ENCODE data around the gene PFKFB1. TPM values are rescaled to one million over a fixed set of nuclear protein-coding genes. Genes with fewer than 3 reads are reported as not detected.

Gene PFKFB1
- total RNA-seq, 2 donors from 2014 or later: 0.55 to 1.1 TPM

DNA sequence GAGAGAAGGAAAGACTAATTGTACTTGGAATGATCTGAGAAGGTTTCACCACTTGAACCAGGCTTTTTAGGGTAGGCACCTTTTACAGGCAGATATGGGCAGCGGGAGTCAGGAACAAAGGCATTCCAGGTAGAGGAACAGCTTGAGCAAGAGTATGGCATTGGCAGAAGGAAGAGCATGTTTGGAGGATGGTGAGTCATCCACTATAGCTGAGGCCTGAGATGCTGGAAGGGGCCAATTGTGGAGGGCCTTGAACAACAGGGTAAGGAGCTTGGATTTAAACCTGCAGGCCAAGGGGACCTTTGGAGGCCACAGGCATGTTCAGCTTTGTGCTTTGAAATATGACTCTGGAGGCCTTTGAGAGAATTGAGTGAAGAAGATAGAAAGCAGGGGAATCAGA, 32.2 kb downstream of the PFKFB1 start:
- no peak overlapping the region for H3K27ac Mint-ChIP-seq
- no peaks in the 10 kb centered on the region for H3K4me1 Mint-ChIP-seq
- 86% methylated on average over 1 of the region's 1 CpG; no CpG with 5 or more reads in 1 of the 2 experiments for WGBS, 2 experiments (ENCODE audit: insufficient coverage in 1 of 2, insufficient read length in 1 of 2)

DNA sequence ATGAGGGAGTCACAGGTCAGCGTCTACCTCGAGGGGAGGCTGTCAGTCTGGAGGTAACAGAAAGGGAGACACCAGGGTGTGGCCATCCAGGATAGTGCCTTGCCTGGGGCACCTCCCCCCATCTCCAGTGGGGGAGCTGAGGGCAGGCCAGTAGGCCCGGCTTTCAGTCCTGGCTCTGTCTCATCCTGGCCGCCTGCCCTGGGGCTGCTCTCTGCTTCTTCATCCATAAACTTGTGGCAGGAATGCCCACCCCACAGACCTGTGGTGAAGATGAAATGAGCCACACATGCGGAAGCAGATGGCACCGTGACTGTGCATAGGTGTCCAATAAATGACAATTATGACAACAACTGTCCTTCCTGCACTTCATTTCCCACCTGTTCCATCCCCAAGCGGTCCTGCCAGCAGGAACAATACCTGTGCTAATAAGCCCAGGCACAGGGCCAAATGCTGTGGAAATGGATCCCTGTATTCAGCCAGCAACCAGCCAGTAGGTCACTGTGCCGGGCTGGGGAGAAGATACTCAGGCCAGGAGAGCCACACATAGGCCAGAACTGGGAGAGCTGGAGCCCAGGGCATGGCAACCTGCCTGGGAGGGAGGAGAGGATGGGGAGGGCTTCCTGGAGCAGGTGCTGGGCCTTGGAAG, 43.1 kb downstream of the PFKFB1 start:
- Histone ChIP-seq H3K27ac (ENCODE audit: low read depth, low read length) (no peak overlapping the region), H3K4me1 (ENCODE audit: control insufficient read depth, insufficient read depth, low read length) (no peaks in the 10 kb centered on the region), H3K9ac (ENCODE audit: extremely low read depth, low read length, poor library complexity, severe bottlenecking) (no peak overlapping the region), H3K36me3 (ENCODE audit: control insufficient read depth, insufficient read depth, low read length) (no peaks in the 10 kb centered on the region), H3K4me3 (ENCODE audit: low read length) (no peak overlapping the region), H3K27me3 (ENCODE audit: control insufficient read depth, insufficient read depth, low read length, poor library complexity, severe bottlenecking) (no peaks in the 10 kb centered on the region), H3K9me3 (ENCODE audit: control insufficient read depth, low read length) (no peaks in the 10 kb centered on the region)
- 91 to 100% methylated on average over 1 to 8 of the region's 8 CpGs for WGBS, 2 experiments (ENCODE audit: insufficient coverage in 1 of 2, insufficient read length in 1 of 2)
- Mint-ChIP-seq H3K9me3 (peaks cover 59% of the 10 kb centered on the region), H3K4me1 (no peaks in the 10 kb centered on the region), H3K4me3 (no peak overlapping the region), H3K27me3 (ENCODE audit: insufficient read depth) (peaks cover 3% of the 10 kb centered on the region), H3K27ac (no peak overlapping the region), H3K36me3 (ENCODE audit: low read depth) (no peaks in the 10 kb centered on the region)
- no peak for DNase-seq
- TF ChIP-seq, protein P1, sequence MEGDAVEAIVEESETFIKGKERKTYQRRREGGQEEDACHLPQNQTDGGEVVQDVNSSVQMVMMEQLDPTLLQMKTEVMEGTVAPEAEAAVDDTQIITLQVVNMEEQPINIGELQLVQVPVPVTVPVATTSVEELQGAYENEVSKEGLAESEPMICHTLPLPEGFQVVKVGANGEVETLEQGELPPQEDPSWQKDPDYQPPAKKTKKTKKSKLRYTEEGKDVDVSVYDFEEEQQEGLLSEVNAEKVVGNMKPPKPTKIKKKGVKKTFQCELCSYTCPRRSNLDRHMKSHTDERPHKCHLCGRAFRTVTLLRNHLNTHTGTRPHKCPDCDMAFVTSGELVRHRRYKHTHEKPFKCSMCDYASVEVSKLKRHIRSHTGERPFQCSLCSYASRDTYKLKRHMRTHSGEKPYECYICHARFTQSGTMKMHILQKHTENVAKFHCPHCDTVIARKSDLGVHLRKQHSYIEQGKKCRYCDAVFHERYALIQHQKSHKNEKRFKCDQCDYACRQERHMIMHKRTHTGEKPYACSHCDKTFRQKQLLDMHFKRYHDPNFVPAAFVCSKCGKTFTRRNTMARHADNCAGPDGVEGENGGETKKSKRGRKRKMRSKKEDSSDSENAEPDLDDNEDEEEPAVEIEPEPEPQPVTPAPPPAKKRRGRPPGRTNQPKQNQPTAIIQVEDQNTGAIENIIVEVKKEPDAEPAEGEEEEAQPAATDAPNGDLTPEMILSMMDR (conservative IDR thresholded peaks at IDR 0.05): no peak

More for the DNA sequence above, 32.2 kb downstream of the PFKFB1 start:
- no peaks in the 10 kb centered on the region for H3K9me3 ChIP-seq (ENCODE audit: control insufficient read depth, low read length)
- TF ChIP-seq, protein P1 (conservative IDR thresholded peaks at IDR 0.05): no peak
- peaks cover 3% of the 10 kb centered on the region for H3K27me3 Mint-ChIP-seq (ENCODE audit: insufficient read depth)
- H3K27ac ChIP-seq (ENCODE audit: low read depth, low read length): no peak overlapping the region
- no peaks in the 10 kb centered on the region for H3K4me1 ChIP-seq (ENCODE audit: control insufficient read depth, insufficient read depth, low read length)
- no peak overlapping the region for H3K9ac ChIP-seq (ENCODE audit: extremely low read depth, low read length, poor library complexity, severe bottlenecking)
- no peak for DNase-seq
- H3K4me3 ChIP-seq (ENCODE audit: low read length): no peak overlapping the region
- H3K9me3 Mint-ChIP-seq: peaks cover 41% of the 10 kb centered on the region
- H3K4me3 Mint-ChIP-seq: no peak overlapping the region
- no peaks in the 10 kb centered on the region for H3K36me3 ChIP-seq (ENCODE audit: control insufficient read depth, insufficient read depth, low read length)
- H3K36me3 Mint-ChIP-seq (ENCODE audit: low read depth): no peaks in the 10 kb centered on the region
- no peaks in the 10 kb centered on the region for H3K27me3 ChIP-seq (ENCODE audit: control insufficient read depth, insufficient read depth, low read length, poor library complexity, severe bottlenecking)

DNA sequence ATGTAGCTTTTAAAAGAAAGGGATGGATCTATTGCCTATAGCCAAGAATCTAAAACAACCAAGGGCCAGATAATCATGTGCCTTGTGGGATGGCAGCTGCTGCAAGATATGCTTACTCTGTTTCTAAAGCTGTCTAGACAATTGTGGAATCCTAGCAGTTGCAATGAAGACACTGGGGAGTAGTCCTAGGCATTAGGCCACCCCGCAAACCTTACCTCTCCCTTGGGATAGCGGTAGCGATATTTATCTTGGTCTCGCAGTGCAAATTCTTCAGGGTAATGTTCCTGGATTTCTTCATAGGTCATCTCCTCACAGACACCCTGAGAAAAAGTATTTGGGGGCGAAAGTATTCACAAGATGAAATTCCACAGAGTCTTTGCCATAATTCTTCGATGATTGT, 48.8 kb downstream of the PFKFB1 start:
- no peak for DNase-seq
- TF ChIP-seq, protein P1 (conservative IDR thresholded peaks at IDR 0.05): no peak
- Mint-ChIP-seq H3K27ac (no peak overlapping the region), H3K36me3 (ENCODE audit: low read depth) (no peaks in the 10 kb centered on the region), H3K9me3 (peaks cover 47% of the 10 kb centered on the region), H3K27me3 (ENCODE audit: insufficient read depth) (peaks cover 7% of the 10 kb centered on the region), H3K4me1 (no peaks in the 10 kb centered on the region), H3K4me3 (no peak overlapping the region)
- H3K27ac ChIP-seq (ENCODE audit: low read depth, low read length): no peak overlapping the region
- WGBS, 2 experiments (ENCODE audit: insufficient coverage in 1 of 2, insufficient read length in 1 of 2): 97 to 100% methylated on average over 1 to 6 of the region's 6 CpGs
- no peaks in the 10 kb centered on the region for H3K9me3 ChIP-seq (ENCODE audit: control insufficient read depth, low read length)
- H3K36me3 ChIP-seq (ENCODE audit: control insufficient read depth, insufficient read depth, low read length): no peaks in the 10 kb centered on the region
- H3K4me3 ChIP-seq (ENCODE audit: low read length): no peak overlapping the region
- no peak overlapping the region for H3K9ac ChIP-seq (ENCODE audit: extremely low read depth, low read length, poor library complexity, severe bottlenecking)
- no peaks in the 10 kb centered on the region for H3K4me1 ChIP-seq (ENCODE audit: control insufficient read depth, insufficient read depth, low read length)
- H3K27me3 ChIP-seq (ENCODE audit: control insufficient read depth, insufficient read depth, low read length, poor library complexity, severe bottlenecking): no peaks in the 10 kb centered on the region
